ENCODE data around the gene LRMDA.
A peak's percentile ranks its signal among the peaks of the same experiment; 100 is the strongest.

The LRMDA gene

GRCh38 chr10:75956624-75957023 is 525.2 kb downstream of the LRMDA start:
- H3K27ac ChIP-seq (ENCODE audit: extremely low read depth, low read depth, low read length), result no peak overlapping the region
- ChIA-PET CTCF (interaction anchor here (0.5 to 0.6 kb wide), 2 partner anchors 22 to 51 kb away, joined by 3 read pairs; no protein-coding TSS in a partner anchor), POLR2A (no interaction called here)
- no peaks in the 10 kb centered on the region for H3K9me3 ChIP-seq (ENCODE audit: control insufficient read depth, insufficient read depth, low read depth, low read length)
- no peak overlapping the region for H3K4me3 ChIP-seq (ENCODE audit: low read depth, low read length)
- TF ChIP-seq ZFP41 (tag by site-specific recombination; IDR thresholded peaks at IDR 0.05; ENCODE audit: borderline replicate concordance) (no peak), ZBTB17 (tag by site-specific recombination; IDR thresholded peaks at IDR 0.05) (0 out of 2 replicates have a peak, but pooled peaks have one; percentile 40), GFI1B (tag by site-specific recombination; IDR thresholded peaks at IDR 0.05) (no peak), ZNF518A (tag by site-specific recombination; conservative IDR thresholded peaks at IDR 0.05; ENCODE audit: low read depth) (peak; percentile 52; the same call in 1 of the 2 replicates), ZNF629 (tag by site-specific recombination; IDR thresholded peaks at IDR 0.05) (0 out of 2 replicates have a peak, but pooled peaks have one; percentile 36), ZNF335 (tag by site-specific recombination; conservative IDR thresholded peaks at IDR 0.05) (0 out of 2 replicates have a peak, but pooled peaks have one; percentile 20), ZBTB21 (tag by site-specific recombination; IDR thresholded peaks at IDR 0.05) (peak; percentile 75)
- no peaks in the 10 kb centered on the region for H3K36me3 ChIP-seq (ENCODE audit: control insufficient read depth in 2 of 2, insufficient read depth in 1 of 2, low read length in 2 of 2)
- no peaks in the 10 kb centered on the region for H3K4me1 ChIP-seq (ENCODE audit: control insufficient read depth, insufficient read depth, low read length)

DNA sequence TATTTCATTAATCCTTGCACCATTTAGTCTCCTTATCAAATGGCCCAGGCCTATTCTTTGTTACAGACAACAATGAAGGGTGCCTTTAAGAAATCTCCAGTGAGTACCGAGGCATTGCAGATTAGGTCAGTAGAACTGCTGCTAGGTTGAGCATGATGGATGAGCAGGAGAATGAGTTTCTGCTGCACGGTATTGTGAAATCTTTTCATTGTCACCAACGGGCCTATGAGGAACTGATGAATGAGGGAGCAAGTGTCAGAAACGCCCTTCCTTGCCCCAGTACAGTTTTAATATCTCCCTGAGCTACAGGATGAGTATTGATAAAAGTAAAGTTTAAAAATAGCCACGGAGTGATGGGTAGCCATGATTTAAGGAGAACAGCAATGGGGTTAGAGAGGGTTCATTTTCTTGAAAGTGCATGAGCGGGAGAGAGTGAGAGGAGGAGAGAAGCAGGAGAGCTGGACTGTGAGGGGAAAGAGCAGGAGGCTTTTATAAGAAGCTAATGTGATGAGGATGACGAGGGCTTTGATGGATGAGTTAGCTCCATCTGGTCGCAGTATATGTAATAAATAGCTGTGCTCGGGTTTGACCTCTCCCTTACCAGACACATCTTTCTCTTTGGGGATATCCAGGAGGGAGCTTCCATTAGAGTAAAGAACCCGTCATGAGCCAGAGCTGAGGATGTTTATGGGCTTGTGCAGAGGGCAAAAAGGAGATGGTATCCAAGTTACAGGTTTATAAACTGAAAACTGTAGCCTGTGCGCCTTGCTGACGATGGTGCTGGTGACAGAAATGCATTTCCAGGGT is 526.1 kb downstream of the LRMDA start:
- no peak for TF ChIP-seq ZNF133 (tag by site-specific recombination; IDR thresholded peaks at IDR 0.05)
- TF ChIP-seq EGR2 (tag by site-specific recombination; IDR thresholded peaks at IDR 0.05; ENCODE audit: low read depth), result no peak
- TF ChIP-seq, protein P1, sequence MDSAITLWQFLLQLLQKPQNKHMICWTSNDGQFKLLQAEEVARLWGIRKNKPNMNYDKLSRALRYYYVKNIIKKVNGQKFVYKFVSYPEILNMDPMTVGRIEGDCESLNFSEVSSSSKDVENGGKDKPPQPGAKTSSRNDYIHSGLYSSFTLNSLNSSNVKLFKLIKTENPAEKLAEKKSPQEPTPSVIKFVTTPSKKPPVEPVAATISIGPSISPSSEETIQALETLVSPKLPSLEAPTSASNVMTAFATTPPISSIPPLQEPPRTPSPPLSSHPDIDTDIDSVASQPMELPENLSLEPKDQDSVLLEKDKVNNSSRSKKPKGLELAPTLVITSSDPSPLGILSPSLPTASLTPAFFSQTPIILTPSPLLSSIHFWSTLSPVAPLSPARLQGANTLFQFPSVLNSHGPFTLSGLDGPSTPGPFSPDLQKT (IDR thresholded peaks at IDR 0.05; ENCODE audit: borderline replicate concordance, low read depth, low read length), result no peak
- TF ChIP-seq, protein P2, sequence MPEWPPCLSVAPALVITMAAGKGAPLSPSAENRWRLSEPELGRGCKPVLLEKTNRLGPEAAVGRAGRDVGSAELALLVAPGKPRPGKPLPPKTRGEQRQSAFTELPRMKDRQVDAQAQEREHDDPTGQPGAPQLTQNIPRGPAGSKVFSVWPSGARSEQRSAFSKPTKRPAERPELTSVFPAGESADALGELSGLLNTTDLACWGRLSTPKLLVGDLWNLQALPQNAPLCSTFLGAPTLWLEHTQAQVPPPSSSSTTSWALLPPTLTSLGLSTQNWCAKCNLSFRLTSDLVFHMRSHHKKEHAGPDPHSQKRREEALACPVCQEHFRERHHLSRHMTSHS (tag by site-specific recombination; IDR thresholded peaks at IDR 0.05), result no peak
- TF ChIP-seq ZNF677 (tag by site-specific recombination; IDR thresholded peaks at IDR 0.05), result no peak
- no peak for TF ChIP-seq ZNF174 (tag by site-specific recombination; IDR thresholded peaks at IDR 0.05)
- TF ChIP-seq ZNF112 (tag by site-specific recombination; IDR thresholded peaks at IDR 0.05), result no peak
- no peak for TF ChIP-seq ZNF596 (tag by site-specific recombination; IDR thresholded peaks at IDR 0.05)
- no peak for TF ChIP-seq HOXD13 (CRISPR knock-in tag; IDR thresholded peaks at IDR 0.05; ENCODE audit: borderline replicate concordance)
- ChIA-PET POLR2A (no interaction called here), CTCF (interaction anchor here (0.6 to 1.6 kb wide), 4 partner anchors 22 to 346 kb away, joined by 3 to 4 read pairs (median 3); no protein-coding TSS in a partner anchor)
- Histone ChIP-seq H3K36me3 (ENCODE audit: control insufficient read depth in 2 of 2, insufficient read depth in 1 of 2, low read length in 2 of 2) (no peaks in the 10 kb centered on the region), H3K4me1 (ENCODE audit: control insufficient read depth, insufficient read depth, low read length) (no peaks in the 10 kb centered on the region), H3K27ac (ENCODE audit: extremely low read depth, low read depth, low read length) (no peak overlapping the region), H3K4me3 (ENCODE audit: low read depth, low read length) (no peak overlapping the region), H3K9me3 (ENCODE audit: control insufficient read depth, insufficient read depth, low read depth, low read length) (no peaks in the 10 kb centered on the region)
